HG03095 (cell line): ENCODE results near the gene AKAP11.
"Not testable (repeated sequence)": the region's sequence is repeated elsewhere in the genome, so short reads cannot be mapped to it uniquely, and the experiment has no call there.

Experiments used
- ATAC-seq: cut with Tn5 transposase; IDR thresholded peaks from one replicate; pipeline ENCODE4 v1.9.1; 2021; ENCODE audit warnings: moderate library complexity; ENCODE audit not compliant: unreplicated experiment

AKAP11 gene

GRCh38 chr13:42272115-42272803, at the start of gene AKAP11:
TSS of gene AKAP11 (plus strand) at chr13:42272152. CDS start at chr13:42286349, 14,197 bp downstream.
- peak; percentile 7 for ATAC-seq

GRCh38 chr13:42223681-42224080, 48.3 kb upstream of the AKAP11 start:
- ATAC-seq, result no peak

- no peak for ATAC-seq
These were observed 46.9 kb upstream of the AKAP11 start for GRCh38 chr13:42225051-42225450.

- not testable (repeated sequence) for ATAC-seq
These were observed 45.2 kb upstream of the AKAP11 start for GRCh38 chr13:42226759-42227158.

GRCh38 chr13:42228527-42228926, 43.4 kb upstream of the AKAP11 start:
- ATAC-seq, result no peak

GRCh38 chr13:42229287-42229686, 42.7 kb upstream of the AKAP11 start:
- no peak for ATAC-seq

GRCh38 chr13:42232671-42233070, 39.3 kb upstream of the AKAP11 start:
- ATAC-seq, result no peak

GRCh38 chr13:42233726-42234125, 38.2 kb upstream of the AKAP11 start:
- no peak for ATAC-seq

GRCh38 chr13:42239161-42239560, 32.8 kb upstream of the AKAP11 start:
- no peak for ATAC-seq

GRCh38 chr13:42239644-42240043, 32.3 kb upstream of the AKAP11 start:
- no peak for ATAC-seq

GRCh38 chr13:42246541-42246940, 25.4 kb upstream of the AKAP11 start:
- ATAC-seq, result no peak

- ATAC-seq, result no peak
These were observed 24.1 kb upstream of the AKAP11 start for GRCh38 chr13:42247883-42248282.

- no peak for ATAC-seq
These were observed 16.1 kb upstream of the AKAP11 start for GRCh38 chr13:42255886-42256285.

- ATAC-seq, result no peak
These were observed 13.2 kb upstream of the AKAP11 start for GRCh38 chr13:42258747-42259146.

GRCh38 chr13:42259515-42259914, 12.4 kb upstream of the AKAP11 start:
- no peak for ATAC-seq

GRCh38 chr13:42260903-42261654, 10.9 kb upstream of the AKAP11 start:
- no peak for ATAC-seq

- no peak for ATAC-seq
These were observed 5.5 kb upstream of the AKAP11 start for GRCh38 chr13:42266473-42266872.

- no peak for ATAC-seq
These were observed 1.6 kb upstream of the AKAP11 start for GRCh38 chr13:42270160-42270856.

GRCh38 chr13:42270857-42271215, 1.1 kb upstream of the AKAP11 start:
- no peak for ATAC-seq

GRCh38 chr13:42271337-42272114, 426 bp upstream of the AKAP11 start:
- peak; percentile 80 for ATAC-seq

GRCh38 chr13:42272804-42273175, 838 bp downstream of the AKAP11 start:
- no peak for ATAC-seq
